Measurements from ENCODE around the gene FAM50B.

DNA sequence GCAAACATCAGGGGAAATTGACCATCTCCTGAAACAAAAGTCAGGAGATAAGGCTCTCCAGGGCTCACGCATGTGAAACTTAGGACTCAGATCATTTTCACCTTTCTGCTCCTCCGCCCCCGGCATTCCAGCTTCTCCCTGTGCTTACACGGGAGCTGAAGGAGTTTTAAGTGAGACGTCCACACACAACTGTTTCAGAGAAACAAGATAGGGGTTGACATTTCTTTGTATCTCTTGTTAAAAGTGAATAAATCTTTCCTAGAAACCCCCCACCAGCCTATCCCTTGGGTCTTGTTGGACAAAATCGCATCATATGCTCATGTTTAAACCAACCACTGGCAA lies 46.1 kb downstream of the FAM50B start:
- TF ChIP-seq KLF6 (CRISPR knock-in tag; IDR thresholded peaks at IDR 0.05) (no peak), RAD21 (CRISPR knock-in tag; IDR thresholded peaks at IDR 0.05) (no peak), HES4 (CRISPR knock-in tag; IDR thresholded peaks at IDR 0.05; ENCODE audit: borderline replicate concordance) (no peak), GTF2F1 (IDR thresholded peaks at IDR 0.05; ENCODE audit: low read length) (no peak), CBX2 (IDR thresholded peaks at IDR 0.05; ENCODE audit: low read depth, low read length) (no peak), CBX2 (CRISPR knock-in tag; IDR thresholded peaks at IDR 0.05; ENCODE audit: low read depth) (no peak), TCF7 (IDR thresholded peaks at IDR 0.05; ENCODE audit: low read depth) (no peak), ZNF441 (CRISPR knock-in tag; IDR thresholded peaks at IDR 0.05; ENCODE audit: borderline replicate concordance) (no peak), SP2 (CRISPR knock-in tag; IDR thresholded peaks at IDR 0.05) (no peak), GATAD2A (CRISPR knock-in tag; IDR thresholded peaks at IDR 0.05) (no peak)
- TF ChIP-seq, protein P1, sequence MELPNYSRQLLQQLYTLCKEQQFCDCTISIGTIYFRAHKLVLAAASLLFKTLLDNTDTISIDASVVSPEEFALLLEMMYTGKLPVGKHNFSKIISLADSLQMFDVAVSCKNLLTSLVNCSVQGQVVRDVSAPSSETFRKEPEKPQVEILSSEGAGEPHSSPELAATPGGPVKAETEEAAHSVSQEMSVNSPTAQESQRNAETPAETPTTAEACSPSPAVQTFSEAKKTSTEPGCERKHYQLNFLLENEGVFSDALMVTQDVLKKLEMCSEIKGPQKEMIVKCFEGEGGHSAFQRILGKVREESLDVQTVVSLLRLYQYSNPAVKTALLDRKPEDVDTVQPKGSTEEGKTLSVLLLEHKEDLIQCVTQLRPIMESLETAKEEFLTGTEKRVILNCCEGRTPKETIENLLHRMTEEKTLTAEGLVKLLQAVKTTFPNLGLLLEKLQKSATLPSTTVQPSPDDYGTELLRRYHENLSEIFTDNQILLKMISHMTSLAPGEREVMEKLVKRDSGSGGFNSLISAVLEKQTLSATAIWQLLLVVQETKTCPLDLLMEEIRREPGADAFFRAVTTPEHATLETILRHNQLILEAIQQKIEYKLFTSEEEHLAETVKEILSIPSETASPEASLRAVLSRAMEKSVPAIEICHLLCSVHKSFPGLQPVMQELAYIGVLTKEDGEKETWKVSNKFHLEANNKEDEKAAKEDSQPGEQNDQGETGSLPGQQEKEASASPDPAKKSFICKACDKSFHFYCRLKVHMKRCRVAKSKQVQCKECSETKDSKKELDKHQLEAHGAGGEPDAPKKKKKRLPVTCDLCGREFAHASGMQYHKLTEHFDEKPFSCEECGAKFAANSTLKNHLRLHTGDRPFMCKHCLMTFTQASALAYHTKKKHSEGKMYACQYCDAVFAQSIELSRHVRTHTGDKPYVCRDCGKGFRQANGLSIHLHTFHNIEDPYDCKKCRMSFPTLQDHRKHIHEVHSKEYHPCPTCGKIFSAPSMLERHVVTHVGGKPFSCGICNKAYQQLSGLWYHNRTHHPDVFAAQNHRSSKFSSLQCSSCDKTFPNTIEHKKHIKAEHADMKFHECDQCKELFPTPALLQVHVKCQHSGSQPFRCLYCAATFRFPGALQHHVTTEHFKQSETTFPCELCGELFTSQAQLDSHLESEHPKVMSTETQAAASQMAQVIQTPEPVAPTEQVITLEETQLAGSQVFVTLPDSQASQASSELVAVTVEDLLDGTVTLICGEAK (IDR thresholded peaks at IDR 0.05): no peak
- TF ChIP-seq, protein P1 (CRISPR knock-in tag; IDR thresholded peaks at IDR 0.05): no peak
- TF ChIP-seq, protein P2, sequence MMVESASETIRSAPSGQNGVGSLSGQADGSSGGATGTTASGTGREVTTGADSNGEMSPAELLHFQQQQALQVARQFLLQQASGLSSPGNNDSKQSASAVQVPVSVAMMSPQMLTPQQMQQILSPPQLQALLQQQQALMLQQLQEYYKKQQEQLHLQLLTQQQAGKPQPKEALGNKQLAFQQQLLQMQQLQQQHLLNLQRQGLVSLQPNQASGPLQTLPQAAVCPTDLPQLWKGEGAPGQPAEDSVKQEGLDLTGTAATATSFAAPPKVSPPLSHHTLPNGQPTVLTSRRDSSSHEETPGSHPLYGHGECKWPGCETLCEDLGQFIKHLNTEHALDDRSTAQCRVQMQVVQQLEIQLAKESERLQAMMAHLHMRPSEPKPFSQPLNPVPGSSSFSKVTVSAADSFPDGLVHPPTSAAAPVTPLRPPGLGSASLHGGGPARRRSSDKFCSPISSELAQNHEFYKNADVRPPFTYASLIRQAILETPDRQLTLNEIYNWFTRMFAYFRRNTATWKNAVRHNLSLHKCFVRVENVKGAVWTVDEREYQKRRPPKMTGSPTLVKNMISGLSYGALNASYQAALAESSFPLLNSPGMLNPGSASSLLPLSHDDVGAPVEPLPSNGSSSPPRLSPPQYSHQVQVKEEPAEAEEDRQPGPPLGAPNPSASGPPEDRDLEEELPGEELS (CRISPR knock-in tag; IDR thresholded peaks at IDR 0.05): no peak
- TF ChIP-seq, protein P3, sequence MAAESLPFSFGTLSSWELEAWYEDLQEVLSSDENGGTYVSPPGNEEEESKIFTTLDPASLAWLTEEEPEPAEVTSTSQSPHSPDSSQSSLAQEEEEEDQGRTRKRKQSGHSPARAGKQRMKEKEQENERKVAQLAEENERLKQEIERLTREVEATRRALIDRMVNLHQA (CRISPR knock-in tag; IDR thresholded peaks at IDR 0.05): no peak
- TF ChIP-seq, protein P4, sequence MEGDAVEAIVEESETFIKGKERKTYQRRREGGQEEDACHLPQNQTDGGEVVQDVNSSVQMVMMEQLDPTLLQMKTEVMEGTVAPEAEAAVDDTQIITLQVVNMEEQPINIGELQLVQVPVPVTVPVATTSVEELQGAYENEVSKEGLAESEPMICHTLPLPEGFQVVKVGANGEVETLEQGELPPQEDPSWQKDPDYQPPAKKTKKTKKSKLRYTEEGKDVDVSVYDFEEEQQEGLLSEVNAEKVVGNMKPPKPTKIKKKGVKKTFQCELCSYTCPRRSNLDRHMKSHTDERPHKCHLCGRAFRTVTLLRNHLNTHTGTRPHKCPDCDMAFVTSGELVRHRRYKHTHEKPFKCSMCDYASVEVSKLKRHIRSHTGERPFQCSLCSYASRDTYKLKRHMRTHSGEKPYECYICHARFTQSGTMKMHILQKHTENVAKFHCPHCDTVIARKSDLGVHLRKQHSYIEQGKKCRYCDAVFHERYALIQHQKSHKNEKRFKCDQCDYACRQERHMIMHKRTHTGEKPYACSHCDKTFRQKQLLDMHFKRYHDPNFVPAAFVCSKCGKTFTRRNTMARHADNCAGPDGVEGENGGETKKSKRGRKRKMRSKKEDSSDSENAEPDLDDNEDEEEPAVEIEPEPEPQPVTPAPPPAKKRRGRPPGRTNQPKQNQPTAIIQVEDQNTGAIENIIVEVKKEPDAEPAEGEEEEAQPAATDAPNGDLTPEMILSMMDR (CRISPR knock-in tag; IDR thresholded peaks at IDR 0.05): no peak
- TF ChIP-seq, protein P5, sequence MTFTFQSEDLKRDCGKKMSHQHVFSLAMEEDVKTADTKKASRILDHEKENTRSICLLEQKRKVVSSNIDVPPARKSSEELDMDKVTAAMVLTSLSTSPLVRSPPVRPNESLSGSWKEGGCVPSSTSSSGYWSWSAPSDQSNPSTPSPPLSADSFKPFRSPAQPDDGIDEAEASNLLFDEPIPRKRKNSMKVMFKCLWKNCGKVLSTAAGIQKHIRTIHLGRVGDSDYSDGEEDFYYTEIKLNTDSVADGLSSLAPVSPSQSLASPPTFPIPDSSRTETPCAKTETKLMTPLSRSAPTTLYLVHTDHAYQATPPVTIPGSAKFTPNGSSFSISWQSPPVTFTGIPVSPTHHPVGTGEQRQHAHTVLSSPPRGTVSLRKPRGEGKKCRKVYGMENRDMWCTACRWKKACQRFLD (CRISPR knock-in tag; IDR thresholded peaks at IDR 0.05; ENCODE audit: borderline replicate concordance): no peak

All from HepG2 (cell line).